ENCODE measurements around the gene ATM.

The ATM gene

GRCh38 chr11:108207683-108208060, 15.2 kb upstream of the ATM start:
- no peak for DNase-seq (ENCODE audit: low read depth)

GRCh38 chr11:108210441-108210840, 12.4 kb upstream of the ATM start:
- H3K4me3 ChIP-seq (ENCODE audit: low read depth, low read length) = no peak overlapping the region
- no peak for DNase-seq (ENCODE audit: low read depth)
- no peak for TF ChIP-seq CTCF (IDR thresholded peaks at IDR 0.05; ENCODE audit: low read depth, low read length, missing control alignments)

More at GRCh38 chr11:108207683-108208060, 15.2 kb upstream of the ATM start:
- no peak overlapping the region for H3K4me3 ChIP-seq (ENCODE audit: low read depth, low read length)
- TF ChIP-seq CTCF (IDR thresholded peaks at IDR 0.05; ENCODE audit: low read depth, low read length, missing control alignments) = no peak

- TF ChIP-seq CTCF (IDR thresholded peaks at IDR 0.05; ENCODE audit: low read depth, low read length, missing control alignments) = no peak
These were observed 9.1 kb upstream of the ATM start for GRCh38 chr11:108213784-108214183.

GRCh38 chr11:108216988-108217387, 5.9 kb upstream of the ATM start:
- no peak overlapping the region for H3K4me3 ChIP-seq (ENCODE audit: low read depth, low read length)
- DNase-seq (ENCODE audit: low read depth) = no peak
- no peak for TF ChIP-seq CTCF (IDR thresholded peaks at IDR 0.05; ENCODE audit: low read depth, low read length, missing control alignments)

More at GRCh38 chr11:108213784-108214183, 9.1 kb upstream of the ATM start:
- DNase-seq (ENCODE audit: low read depth) = no peak
- no peak overlapping the region for H3K4me3 ChIP-seq (ENCODE audit: low read depth, low read length)

- no peak for TF ChIP-seq CTCF (IDR thresholded peaks at IDR 0.05; ENCODE audit: low read depth, low read length, missing control alignments)
- no peak for DNase-seq (ENCODE audit: low read depth)
- H3K4me3 ChIP-seq (ENCODE audit: low read depth, low read length) = no peak overlapping the region
These were observed 4.4 kb upstream of the ATM start for GRCh38 chr11:108218455-108218854.

- DNase-seq (ENCODE audit: low read depth) = no peak
- no peak overlapping the region for H3K4me3 ChIP-seq (ENCODE audit: low read depth, low read length)
These were observed 3.7 kb upstream of the ATM start for GRCh38 chr11:108218912-108219783.

More at GRCh38 chr11:108218912-108219783, 3.7 kb upstream of the ATM start:
- no peak for TF ChIP-seq CTCF (IDR thresholded peaks at IDR 0.05; ENCODE audit: low read depth, low read length, missing control alignments)
